ENCODE results near the gene UNC5A. TPM values are rescaled to one million over a fixed set of nuclear protein-coding genes. Genes with fewer than 3 reads are reported as not detected.

Gene UNC5A
- 4.0 and 4.1 TPM in 2 replicates for total RNA-seq (2021; fragmentation: NEBNext Ultra II Directional; extraction: Animal tissue kit (Norgen Biotek cat#: 25700))
- 7.6 and 11.1 TPM in 2 replicates for polyA plus RNA-seq (2011; rRNA removed)
- 5.5 TPM for polyA plus RNA-seq (2011; cell fraction: cytosol; rRNA removed)
- 11.1 TPM for polyA plus RNA-seq (2011; cell fraction: nucleus; rRNA removed)
- 4.2 to 10.8 TPM (median 8.7 TPM) in 4 replicates for polyA plus RNA-seq (2012, experiment 1 of 2)
- 5.7 TPM for polyA plus RNA-seq (2012, experiment 2 of 2)
- 3.8 TPM for polyA plus RNA-seq (2013, experiment 1 of 2)
- polyA plus RNA-seq (2013, experiment 2 of 2), result 4.2 TPM
- 4.4 and 5.4 TPM in 2 replicates for polyA minus RNA-seq (2011; rRNA and poly(A)+ RNA removed)
- polyA minus RNA-seq (2011; cell fraction: cytosol; rRNA and poly(A)+ RNA removed), result 5.1 TPM
- 4.8 TPM for polyA minus RNA-seq (2011; cell fraction: nucleus; rRNA and poly(A)+ RNA removed)
- long read RNA-seq, experiment 1, partial matches to known transcripts, result 1 of 6 reads
- long read RNA-seq, experiment 1, other reads (novel, unspliced or antisense), result 4 of 6 reads
- long read RNA-seq, experiment 2, result 0 reads

DNA sequence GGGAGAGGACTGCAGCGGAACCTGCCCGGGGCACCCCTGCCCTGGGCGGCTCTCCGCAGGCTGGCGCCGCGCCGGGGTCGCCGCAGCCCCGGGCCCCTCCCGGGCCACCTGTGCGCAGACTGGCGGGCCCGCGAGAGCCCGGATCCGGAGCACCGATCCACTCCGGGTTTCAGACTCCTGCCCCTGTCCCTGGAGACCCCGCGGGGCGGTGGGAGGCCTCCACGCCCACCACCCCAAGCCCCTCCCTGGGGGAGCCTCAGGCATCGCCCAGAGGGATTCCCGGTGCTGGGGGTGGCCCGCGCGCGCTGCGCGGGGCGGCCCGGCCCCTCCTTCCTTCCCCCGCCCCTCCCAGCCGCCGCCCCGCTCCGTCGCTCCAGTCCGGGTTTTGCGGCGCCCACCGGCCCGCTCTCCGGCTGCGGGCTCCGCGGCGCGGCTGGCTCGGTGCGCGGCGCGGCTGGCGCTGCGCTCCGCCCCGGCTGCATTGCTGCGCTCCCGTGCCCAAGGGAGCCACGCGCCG, at the start of gene UNC5A:
Gene UNC5A (plus strand): TSS at position 479 of the 517 bp plus-strand sequence. CDS start 192 bp downstream, outside the sequence.
- Histone ChIP-seq H3K4ac (replicated peaks; ENCODE audit: insufficient read length, low read depth, low read length) (peak within 1 kb of the TSS; percentile 39), H3K18ac (ENCODE audit: extremely low read depth, low read length) (peak within 1 kb of the TSS; percentile 32; the same call in 1 of the 2 replicates), H3K23me2 (ENCODE audit: low read depth, low read length) (peaks cover 14% of the 10 kb centered on the region; the same call in 1 of the 2 replicates), H3K79me1 (ENCODE audit: low read depth, low read length) (no peaks in the 10 kb centered on the region; the same call in 1 of the 2 replicates), H3K4me2 (ENCODE audit: insufficient read depth in 1 of 2, low read depth in 2 of 2, low read length in 2 of 2) (peak within 1 kb of the TSS; percentile 78 to 90), H2BK15ac (ENCODE audit: low read length) (peak within 1 kb of the TSS; percentile 83; the same call in 1 of the 2 replicates), H3K79me2 (ENCODE audit: control insufficient read depth in 1 of 2, insufficient read depth in 2 of 2, low read length in 2 of 2) (no peaks in the 10 kb centered on the region), H2BK120ac (replicated peaks; ENCODE audit: low read depth, low read length) (no peak within 1 kb of the TSS), H3K9ac (replicated peaks in 1 of 4; ENCODE audit: extremely low read depth in 1 of 4, low read depth in 3 of 4, low read length in 3 of 4) (peak within 1 kb of the TSS in 1 of 4 experiments; percentile 53; a peak in 2 of 7 replicates), H4K20me1 (replicated peaks in 1 of 2; ENCODE audit: control insufficient read depth in 1 of 2, insufficient read depth in 2 of 2, low read length in 2 of 2) (peaks cover 2 to 15% of the 10 kb centered on the region in 2 experiments), H3K4me3 (ENCODE audit: extremely low read depth in 1 of 4, insufficient read depth in 2 of 4, low read depth in 3 of 4, low read length in 4 of 4) (peak within 1 kb of the TSS; percentile 30 to 75 (median 62)), H4K5ac (ENCODE audit: insufficient read length, low read depth, low read length) (no peak within 1 kb of the TSS), H4K91ac (replicated peaks; ENCODE audit: insufficient read length, low read length) (no peak within 1 kb of the TSS), H2BK5ac (ENCODE audit: low read depth, low read length) (no peak within 1 kb of the TSS), H3K36me3 (ENCODE audit: control insufficient read depth in 2 of 4, insufficient read depth in 4 of 4, low read length in 3 of 4) (no peaks in the 10 kb centered on the region), H3K27me3 (replicated peaks in 1 of 4; ENCODE audit: control insufficient read depth in 3 of 4, extremely low read depth in 1 of 4, insufficient read depth in 3 of 4, low read length in 3 of 4) (peaks cover 14 to 47% (median 42%) of the 10 kb centered on the region in 4 experiments), H3K14ac (ENCODE audit: insufficient read length) (no peak within 1 kb of the TSS), H4K8ac (ENCODE audit: extremely low read depth, insufficient read depth, low read length) (no peak within 1 kb of the TSS), H2BK20ac (ENCODE audit: low read length) (no peak within 1 kb of the TSS), H3K23ac (ENCODE audit: insufficient read length) (no peak within 1 kb of the TSS), H2BK12ac (ENCODE audit: low read depth, low read length) (no peak within 1 kb of the TSS; the same call in 1 of the 2 replicates), H2AFZ (ENCODE audit: low read length) (no peak within 1 kb of the TSS), H3K56ac (replicated peaks; ENCODE audit: insufficient read length, low read depth, low read length) (peak within 1 kb of the TSS; percentile 25), H3K9me3 (ENCODE audit: insufficient read depth in 2 of 2, low read depth in 1 of 2, low read length in 1 of 2) (no peaks in the 10 kb centered on the region), H3K4me1 (replicated peaks in 1 of 4; ENCODE audit: control insufficient read depth in 3 of 4, insufficient read depth in 4 of 4, low read length in 3 of 4) (peaks cover 0 to 32% (median 11%) of the 10 kb centered on the region in 4 experiments; a peak in 6 of 7 replicates), H2AK5ac (ENCODE audit: low read depth, low read length) (no peak within 1 kb of the TSS), H3K27ac (ENCODE audit: low read depth, low read length) (no peak within 1 kb of the TSS)
- CTCF ChIA-PET (ENCODE audit: partially characterized antibody), result interaction anchor here (0.6 to 1.6 kb wide), 10 partner anchors 19 to 1474 kb away, joined by 3 to 6 read pairs (median 3); no protein-coding TSS in a partner anchor
- peak in 1 of 2 experiments; percentile 93 for DNase-seq (ENCODE audit: low read depth in 1 of 2, low spot score in 2 of 2)
- WGBS, 2 experiments (ENCODE audit: extremely low coverage in 1 of 2, insufficient coverage in 1 of 2, insufficient read length in 1 of 2, insufficient replicate concordance in 2 of 2, low coverage in 1 of 2, low lambda C conversion rate in 2 of 2, missing lambda C conversion rate in 1 of 2), result no CpG with 5 or more reads among the region's 65 CpGs
- 0 out of 2 replicates have a peak, but pooled peaks have one; percentile 4 for TF ChIP-seq YY1 (IDR thresholded peaks at IDR 0.05; ENCODE audit: low read depth, low read length)
- TF ChIP-seq SP1 (IDR thresholded peaks at IDR 0.05; ENCODE audit: low read depth, low read length), result peak; percentile 72
- peak; percentile 1; the same call in 1 of the 2 replicates for TF ChIP-seq GABPA (IDR thresholded peaks at IDR 0.05; ENCODE audit: borderline replicate concordance, insufficient read depth, low read length)
- peak; percentile 86 for TF ChIP-seq KDM4A (IDR thresholded peaks at IDR 0.05; ENCODE audit: low read depth, low read length, severe bottlenecking)
- TF ChIP-seq CEBPB (IDR thresholded peaks at IDR 0.05; ENCODE audit: low read depth, low read length), result no peak
- peak; percentile 5; the same call in 1 of the 2 replicates for TF ChIP-seq PHF8 (conservative IDR thresholded peaks at IDR 0.05; ENCODE audit: low read depth, low read length)
- no peak for TF ChIP-seq JUN (IDR thresholded peaks at IDR 0.05; ENCODE audit: low read depth, low read length)
- POLR2A ChIA-PET (ENCODE audit: partially characterized antibody), result no interaction called here
- no peak for FAIRE-seq

All from H1 (cell line).